ENCODE data around the gene TNIK. TPM values are rescaled to one million over a fixed set of nuclear protein-coding genes. Genes with fewer than 3 reads are reported as not detected.

The TNIK gene
- total and polyA plus RNA-seq, 2 experiments from 2014 or later: 14.6 to 34.3 TPM

- no peak overlapping the region for H3K27ac Mint-ChIP-seq
- H3K36me3 Mint-ChIP-seq (ENCODE audit: low read depth): no peaks in the 10 kb centered on the region
- H2AFZ ChIP-seq: no peak overlapping the region
- H3K9me3 Mint-ChIP-seq: no peaks in the 10 kb centered on the region
- H3K27me3 ChIP-seq (ENCODE audit: insufficient read depth): no peaks in the 10 kb centered on the region
- peaks cover 21% of the 10 kb centered on the region; the same call in 2 of the 3 replicates for H3K4me1 Mint-ChIP-seq
- no peaks in the 10 kb centered on the region; the same call in 1 of the 2 replicates for H3K4me1 ChIP-seq (ENCODE audit: insufficient read depth)
- no peak overlapping the region for H3K4me3 Mint-ChIP-seq
- H3K27me3 Mint-ChIP-seq (ENCODE audit: insufficient read depth, low read depth, poor library complexity): peaks cover 4% of the 10 kb centered on the region
- no peaks in the 10 kb centered on the region for H4K20me1 ChIP-seq (replicated peaks; ENCODE audit: insufficient read depth)
- H3K9me2 ChIP-seq (ENCODE audit: insufficient read depth): no peaks in the 10 kb centered on the region
- no peaks in the 10 kb centered on the region for H3K79me2 ChIP-seq (replicated peaks; ENCODE audit: insufficient read depth)
- no peak overlapping the region for H3K4me2 ChIP-seq
- no peaks in the 10 kb centered on the region for H3F3A ChIP-seq (replicated peaks; ENCODE audit: low read depth)
- ATAC-seq (no peak), DNase-seq (ENCODE audit: low spot score) (no peak)
- TF ChIP-seq EZH2 (IDR thresholded peaks at IDR 0.05; ENCODE audit: low read depth, unreplicated experiment) (no peak), REST (IDR thresholded peaks at IDR 0.05; ENCODE audit: unreplicated experiment) (no peak), ETS1 (IDR thresholded peaks at IDR 0.05) (no peak), POLR2AphosphoS5 (IDR thresholded peaks at IDR 0.05; ENCODE audit: low read depth) (no peak), CREB1 (CRISPR knock-in tag; IDR thresholded peaks at IDR 0.05; ENCODE audit: low read depth) (no peak)
- no peak overlapping the region for H3K4me3 ChIP-seq
- H3K36me3 ChIP-seq (ENCODE audit: insufficient read depth): no peaks in the 10 kb centered on the region
- no peak overlapping the region for H3K27ac ChIP-seq (ENCODE audit: low read depth)
Observed at GRCh38 chr3:171495413-171495812, 35.2 kb upstream of the TNIK start.

GRCh38 chr3:171494457-171495109 is 34.4 kb upstream of the TNIK start:
- H3K4me1 ChIP-seq (ENCODE audit: insufficient read depth): no peaks in the 10 kb centered on the region; the same call in 1 of the 2 replicates
- H3F3A ChIP-seq (replicated peaks; ENCODE audit: low read depth): no peaks in the 10 kb centered on the region
- H2AFZ ChIP-seq: no peak overlapping the region
- DNase-seq (ENCODE audit: low spot score) (no peak), ATAC-seq (no peak)
- no peaks in the 10 kb centered on the region for H3K9me3 Mint-ChIP-seq
- no peaks in the 10 kb centered on the region for H4K20me1 ChIP-seq (replicated peaks; ENCODE audit: insufficient read depth)
- no peak overlapping the region for H3K4me3 Mint-ChIP-seq
- no peaks in the 10 kb centered on the region for H3K27me3 ChIP-seq (ENCODE audit: insufficient read depth)
- no peak overlapping the region for H3K4me2 ChIP-seq
- H3K9me2 ChIP-seq (ENCODE audit: insufficient read depth): no peaks in the 10 kb centered on the region
- H3K79me2 ChIP-seq (replicated peaks; ENCODE audit: insufficient read depth): no peaks in the 10 kb centered on the region
- H3K4me3 ChIP-seq: no peak overlapping the region
- H3K36me3 Mint-ChIP-seq (ENCODE audit: low read depth): no peaks in the 10 kb centered on the region
- H3K27me3 Mint-ChIP-seq (ENCODE audit: insufficient read depth, low read depth, poor library complexity): peaks cover 4% of the 10 kb centered on the region
- no peak overlapping the region for H3K27ac Mint-ChIP-seq
- H3K27ac ChIP-seq (ENCODE audit: low read depth): no peak overlapping the region
- H3K36me3 ChIP-seq (ENCODE audit: insufficient read depth): no peaks in the 10 kb centered on the region
- peaks cover 19% of the 10 kb centered on the region; the same call in 2 of the 3 replicates for H3K4me1 Mint-ChIP-seq
- TF ChIP-seq JUNB (IDR thresholded peaks at IDR 0.05; ENCODE audit: unreplicated experiment) (no peak), ZNF331 (CRISPR knock-in tag; IDR thresholded peaks at IDR 0.05; ENCODE audit: low read depth) (no peak), ZNF114 (CRISPR knock-in tag; IDR thresholded peaks at IDR 0.05) (no peak), POLR2AphosphoS5 (IDR thresholded peaks at IDR 0.05; ENCODE audit: low read depth) (no peak), EZH2 (IDR thresholded peaks at IDR 0.05; ENCODE audit: low read depth, unreplicated experiment) (no peak), REST (IDR thresholded peaks at IDR 0.05; ENCODE audit: unreplicated experiment) (no peak)
